Endothelial cell of hepatic sinusoid (primary cell): ENCODE measurements around the gene TRIM69.
"Not testable (repeated sequence)": the region's sequence is repeated elsewhere in the genome, so short reads cannot be mapped to it uniquely, and the experiment has no call there.

ENCODE experiments used
- in situ Hi-C: cut with HindIII; loops from 2 replicates; pipeline ENCODE4 v1.10.0; 2017; ENCODE audit warnings: low sequenced_read_pairs

The TRIM69 gene

DNA sequence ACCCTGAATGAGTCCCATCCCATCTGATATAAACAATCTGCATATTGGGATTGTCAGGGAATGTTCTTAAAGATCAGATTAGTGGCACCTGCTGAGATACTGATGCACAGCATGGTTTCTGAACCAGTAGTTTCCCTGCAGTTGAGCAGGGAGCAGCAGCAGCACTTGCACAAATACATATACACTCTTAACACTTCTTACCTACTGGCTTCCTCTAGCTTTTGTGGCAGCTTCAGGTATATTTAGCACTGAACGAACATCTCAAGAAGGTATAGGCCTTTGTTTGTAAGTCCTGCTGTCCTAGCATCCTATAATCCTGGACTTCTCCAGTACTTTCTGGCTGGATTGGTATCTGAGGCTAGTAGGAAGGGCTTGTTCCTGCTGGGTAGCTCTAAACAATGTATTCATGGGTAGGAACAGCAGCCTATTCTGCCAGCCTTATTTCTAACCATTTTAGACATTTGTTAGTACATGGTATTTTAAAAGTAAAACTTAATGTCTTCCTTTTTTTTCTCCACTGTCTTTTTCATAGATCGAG lies 20.5 kb upstream of the TRIM69 start:
- in situ Hi-C loops = no loop called here

DNA sequence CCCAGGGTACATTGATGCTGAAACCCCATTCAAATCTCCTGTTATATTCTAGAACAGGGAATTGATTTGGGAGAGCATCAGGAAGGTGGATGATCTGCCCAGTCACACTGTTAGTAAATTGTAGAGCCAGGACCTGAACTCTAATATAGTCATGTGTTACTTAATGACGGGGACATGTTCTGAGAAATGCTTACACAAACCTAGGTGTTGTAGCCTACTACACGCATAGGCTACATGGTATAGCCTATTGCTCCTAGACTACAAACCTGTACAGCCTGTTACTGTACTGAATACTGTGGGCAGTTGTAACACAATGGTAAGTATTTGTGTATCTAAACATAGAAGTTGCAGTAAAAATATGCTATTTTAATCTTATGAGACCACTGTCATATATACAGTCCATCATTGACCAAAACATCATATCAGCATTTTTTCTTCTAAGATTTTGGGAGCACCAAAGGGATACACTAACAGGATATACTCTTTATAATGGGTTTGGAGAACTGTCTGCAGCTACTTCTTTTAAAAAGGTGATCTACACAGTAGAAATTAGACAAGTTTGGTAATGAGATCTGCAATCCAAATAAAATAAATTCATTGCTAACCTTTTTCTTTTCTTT lies 19.2 kb upstream of the TRIM69 start:
- in situ Hi-C loops = no loop called here

DNA sequence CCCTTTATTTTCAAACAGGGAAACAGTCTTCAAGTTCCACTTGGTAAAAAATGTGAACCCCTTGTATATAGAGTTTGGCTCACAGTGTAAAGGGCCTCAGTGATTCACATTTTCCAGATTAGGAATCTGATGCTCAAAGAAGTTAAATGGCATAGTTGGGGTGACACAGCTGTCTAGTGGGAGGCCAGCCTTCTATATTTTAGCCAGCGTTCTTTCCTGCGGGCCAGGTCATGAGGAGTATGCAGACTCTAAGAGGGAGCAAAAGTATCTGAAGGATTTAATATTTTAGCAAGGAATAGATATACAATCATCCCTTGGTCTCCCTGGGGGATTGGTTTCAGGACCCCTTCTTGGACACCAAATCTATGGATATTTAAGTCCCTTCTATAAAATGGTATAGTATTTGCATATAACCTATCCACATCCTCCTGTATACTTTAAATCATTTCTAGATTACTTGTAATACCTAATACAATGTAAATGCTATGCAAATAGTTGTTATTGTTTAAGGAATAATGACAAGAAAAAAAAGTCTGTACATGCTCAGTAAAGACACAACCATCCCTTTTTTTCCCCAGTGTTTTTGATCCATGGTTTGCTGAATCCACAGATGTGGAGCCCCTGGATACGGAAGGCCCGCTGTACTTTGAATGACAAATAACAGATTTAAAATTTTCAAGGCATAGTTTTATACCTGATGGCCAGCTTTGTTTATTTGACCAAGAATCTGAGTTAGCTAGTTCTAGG lies 18.0 kb upstream of the TRIM69 start:
- in situ Hi-C loops = no loop called here

- in situ Hi-C loops = no loop called here
Measured at GRCh38 chr15:44718927-44719292, 17.4 kb upstream of the TRIM69 start.

DNA sequence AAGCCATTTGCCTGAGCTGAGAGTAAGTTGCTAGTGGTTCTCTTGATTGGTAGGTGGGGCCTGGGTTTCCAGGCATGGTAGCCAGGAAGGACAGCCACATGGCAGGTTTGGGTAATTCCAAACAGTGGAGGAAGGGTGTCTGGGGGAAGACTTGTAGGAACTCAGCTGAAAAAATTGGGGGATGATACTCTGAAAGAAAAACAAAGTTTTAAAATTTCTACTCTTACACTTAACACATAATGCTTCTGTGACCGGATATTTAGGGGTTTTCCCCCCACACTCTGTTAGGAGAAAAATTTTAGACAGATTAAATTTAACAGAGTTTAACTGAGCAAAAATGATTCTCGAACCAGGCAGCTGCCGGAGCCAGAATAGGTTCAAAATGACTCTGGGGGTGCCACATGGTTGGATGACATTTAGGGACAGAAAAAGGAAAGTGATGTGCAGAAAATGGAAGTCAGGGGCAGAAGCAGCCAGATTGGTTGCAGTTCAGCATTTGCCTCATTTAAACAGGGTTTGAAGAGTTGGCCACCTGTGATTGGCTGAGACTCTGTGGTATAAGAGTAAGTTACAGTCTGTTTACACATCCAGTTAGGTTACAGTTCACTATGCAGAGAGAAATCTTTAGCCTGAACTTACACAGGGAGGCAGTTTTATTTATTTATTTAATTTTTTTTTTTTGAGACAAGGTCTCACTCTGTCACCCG lies 16.9 kb upstream of the TRIM69 start:
- in situ Hi-C loops = no loop called here

DNA sequence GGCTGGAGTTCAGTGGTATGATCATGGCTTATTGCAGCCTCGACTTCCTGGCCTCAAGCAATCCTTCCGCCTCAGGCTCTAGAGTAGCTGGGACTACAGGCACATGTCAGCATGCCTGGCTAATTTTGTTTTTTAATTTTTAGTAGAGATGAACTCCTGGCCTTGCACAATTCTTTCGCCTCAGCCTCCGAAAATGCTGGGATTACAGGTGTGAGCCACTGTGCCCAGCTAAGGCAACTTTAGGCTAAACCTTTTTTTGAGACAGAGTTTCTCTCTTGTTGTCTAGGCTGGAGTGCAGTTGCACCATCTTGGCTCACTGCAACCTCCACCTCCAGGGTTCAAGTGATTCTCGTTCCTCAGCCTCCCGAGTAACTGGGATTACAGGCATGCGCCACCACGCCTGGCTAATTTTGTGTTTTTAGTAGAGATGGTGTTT lies 16.3 kb upstream of the TRIM69 start:
- in situ Hi-C loops = not testable (repeated sequence)

DNA sequence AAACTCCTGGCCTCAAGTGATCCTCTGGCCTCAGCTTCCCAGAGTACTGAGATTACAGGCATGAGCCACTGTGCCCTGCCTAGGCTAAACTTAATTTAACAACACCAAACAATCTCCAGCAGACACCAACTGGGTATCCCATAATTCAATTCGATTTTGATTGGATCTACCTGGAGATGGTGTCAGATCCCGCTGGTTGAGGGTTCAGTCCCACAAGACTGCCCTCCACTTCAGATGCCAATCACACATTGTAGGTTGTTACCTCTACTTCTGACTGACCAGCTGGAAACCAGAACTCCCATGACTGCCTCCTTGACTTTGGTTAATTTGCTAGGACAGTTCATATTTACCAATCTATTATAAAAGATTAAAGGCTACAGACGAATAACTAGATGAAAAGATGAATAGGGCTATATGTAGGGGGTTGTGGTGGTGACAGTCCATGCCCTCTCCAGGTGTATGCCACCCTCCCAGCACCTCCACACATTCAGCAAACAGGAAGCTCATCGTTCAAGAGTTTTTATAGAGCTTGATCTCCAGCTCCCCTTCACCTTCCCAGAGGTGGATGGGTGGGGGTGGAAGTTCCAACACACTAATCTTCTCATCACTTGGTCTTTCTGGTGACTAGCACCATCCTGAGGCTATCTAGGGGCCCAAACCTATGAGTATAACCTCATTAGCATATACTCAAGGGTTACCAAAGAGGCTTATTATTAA lies 15.7 kb upstream of the TRIM69 start:
- in situ Hi-C loops = no loop called here

GRCh38 chr15:44722011-44722410 lies 14.3 kb upstream of the TRIM69 start:
- in situ Hi-C loops = no loop called here

GRCh38 chr15:44726136-44726535 lies 10.2 kb upstream of the TRIM69 start:
- in situ Hi-C loops = no loop called here

- in situ Hi-C loops = no loop called here
Measured at GRCh38 chr15:44726568-44727484, 9.5 kb upstream of the TRIM69 start.

- in situ Hi-C loops = no loop called here
Measured at GRCh38 chr15:44727485-44728231, 8.7 kb upstream of the TRIM69 start.

DNA sequence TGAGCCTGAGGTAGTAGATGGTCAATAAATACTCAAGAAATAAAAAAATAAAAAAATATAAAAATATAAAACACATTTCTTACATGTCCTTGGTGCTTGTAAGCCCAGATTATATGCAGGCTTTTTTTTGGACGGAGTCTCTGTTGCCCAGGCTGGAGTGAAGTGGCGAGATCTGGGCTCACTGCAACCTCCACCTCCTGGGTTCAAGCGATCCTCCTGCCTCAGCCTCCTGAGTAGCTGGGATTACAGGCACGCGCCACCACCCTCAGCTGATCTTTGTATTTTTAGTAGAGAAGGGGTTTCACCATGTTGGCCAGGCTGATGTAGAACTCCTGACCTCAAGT lies 8.1 kb upstream of the TRIM69 start:
- in situ Hi-C loops = not testable (repeated sequence)

DNA sequence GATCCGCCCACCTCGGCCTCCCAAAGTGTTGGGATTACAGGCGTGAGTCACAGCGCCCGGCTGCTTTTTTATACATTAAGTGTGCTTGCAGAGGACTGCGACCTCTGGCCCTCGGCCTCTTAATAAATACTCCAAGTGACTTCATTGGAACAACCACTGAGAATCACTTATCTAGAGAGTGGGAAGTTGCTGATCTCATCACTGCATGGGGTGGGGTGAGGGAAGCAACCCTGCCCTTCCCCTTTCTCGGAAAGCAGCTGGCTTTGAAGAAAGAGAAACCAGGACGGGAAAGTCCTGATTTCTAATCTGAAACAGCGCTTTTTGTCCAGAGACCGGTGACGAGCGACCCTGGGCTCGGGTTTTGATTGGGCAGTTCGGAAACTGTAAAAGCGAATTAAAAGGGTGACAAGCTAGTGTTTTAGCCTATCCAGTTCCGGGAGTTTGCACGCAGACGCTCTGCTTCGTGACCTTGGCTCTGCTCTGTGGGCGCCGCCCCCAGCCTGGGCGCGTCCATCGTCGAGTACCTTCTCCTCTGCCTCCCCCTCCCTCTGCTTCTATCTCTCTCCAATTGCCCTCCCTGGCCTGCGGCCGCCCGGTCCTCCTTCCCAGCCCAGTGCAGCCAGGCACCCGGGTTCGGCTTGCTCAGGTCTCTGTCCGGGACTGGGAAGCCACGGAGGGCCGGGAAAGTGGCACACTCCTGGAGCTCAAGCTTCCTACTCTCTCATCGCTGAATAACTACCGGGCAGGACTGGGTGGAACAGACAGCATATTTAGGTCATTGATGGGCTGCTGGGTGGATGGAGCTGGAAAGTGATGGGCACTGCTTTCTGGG lies 7.5 kb upstream of the TRIM69 start:
- in situ Hi-C loops = no loop called here

DNA sequence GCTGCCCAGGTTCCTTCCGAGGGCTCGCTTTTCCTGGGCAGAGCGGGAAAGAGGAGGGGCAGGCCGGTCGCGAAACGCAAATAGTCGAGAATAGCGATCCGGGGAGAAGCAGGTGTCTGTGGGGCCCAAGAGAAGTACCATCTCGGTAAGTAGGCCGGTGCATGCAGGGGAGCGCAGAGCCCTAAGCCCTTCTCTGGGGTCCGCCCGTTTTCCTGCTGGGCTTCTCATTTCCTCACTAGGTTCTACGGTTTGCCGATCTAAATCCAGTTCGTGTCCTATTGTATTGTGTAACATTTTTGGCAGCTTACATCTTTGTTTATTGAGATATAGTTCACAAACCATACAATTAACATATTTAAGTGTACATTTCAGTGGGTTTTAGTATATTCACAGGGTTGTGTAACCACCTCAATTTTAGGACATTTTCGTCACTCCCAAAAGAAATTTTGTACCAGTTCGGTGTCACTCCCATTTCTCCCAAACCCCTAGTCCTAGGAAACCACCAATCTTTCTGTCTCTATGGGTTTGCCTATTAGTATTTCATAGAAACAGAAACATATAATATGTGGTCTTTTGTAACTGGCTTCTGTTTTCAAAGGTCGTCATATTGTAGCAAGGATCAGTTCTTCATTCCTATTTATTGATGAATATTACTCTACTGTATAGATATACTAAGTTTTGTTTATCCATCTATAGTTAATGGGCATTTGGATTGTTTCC lies 6.8 kb upstream of the TRIM69 start:
- in situ Hi-C loops = no loop called here

- in situ Hi-C loops = loop anchor here (5.0 kb wide), 3 partner anchors 52 to 148 kb away; no protein-coding TSS in a partner anchor
Measured at GRCh38 chr15:44734839-44735481, 1.4 kb upstream of the TRIM69 start.

DNA sequence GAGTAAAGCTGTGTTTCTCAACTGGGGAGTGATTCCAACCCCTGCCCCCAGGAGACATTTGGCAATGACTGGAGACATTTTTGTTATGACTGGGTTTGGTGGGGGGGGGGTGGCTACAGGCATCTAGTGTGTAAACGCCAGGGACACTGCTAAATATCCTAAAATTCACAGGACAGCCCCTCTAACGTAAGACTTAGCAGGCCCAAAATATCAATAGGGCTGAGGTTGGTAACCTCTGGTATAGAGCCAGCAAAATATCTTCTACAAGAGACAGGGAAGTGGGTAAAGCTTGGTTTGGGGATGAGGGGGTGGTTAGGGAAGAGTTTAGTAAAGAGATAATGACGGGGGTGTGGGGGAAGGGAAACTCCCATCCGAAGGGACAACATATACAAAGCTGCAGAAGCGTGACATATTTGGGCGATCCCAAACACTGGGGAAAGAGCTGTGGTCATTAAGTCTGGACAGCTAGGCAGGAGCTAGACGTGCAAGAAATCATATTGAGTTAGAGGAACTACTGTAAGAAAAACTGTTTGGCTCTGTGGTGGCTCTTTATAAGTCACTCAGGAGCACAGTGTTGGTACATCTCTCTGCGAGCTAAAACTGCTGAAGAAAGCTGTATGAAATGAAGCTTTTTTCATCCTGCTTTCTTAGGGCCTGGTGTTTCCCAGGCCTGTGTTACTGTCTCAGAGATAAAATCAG lies 697 bp upstream of the TRIM69 start:
- in situ Hi-C loops = loop anchor here (5.0 kb wide), 3 partner anchors 52 to 148 kb away; no protein-coding TSS in a partner anchor
